Gastroesophageal sphincter (tissue), 3 donors: ENCODE results near the gene PTPRF.

Experiments used
- CTCF ChIP-seq, 4 experiments: fragments of 200-600 bp in 2 of 4; fragments of 450-650 bp in 2 of 4; sonication (generic) in 1 of 4; IDR thresholded peaks; one replicate each; pipeline ENCODE4 v1.5.1; 2017 to 2019; ENCODE audit warnings: antibody characterized with exemption in 4 of 4, mild to moderate bottlenecking in 2 of 4, moderate library complexity in 2 of 4
- POLR2A ChIP-seq, 2 donors: fragments of 450-650 bp; IDR thresholded peaks; one replicate each; pipeline ENCODE4 v1.6.1; 2017; ENCODE audit warnings: antibody characterized with exemption in 2 of 2, mild to moderate bottlenecking in 2 of 2, moderate library complexity in 1 of 2

GRCh38 chr1:43549921-43550597 lies 19.4 kb downstream of the PTPRF start:
- TF ChIP-seq POLR2A (IDR thresholded peaks at IDR 0.05) (no peak), CTCF (IDR thresholded peaks at IDR 0.05) (no peak)
